Stimulated activated CD4-positive, alpha-beta T cell treated with anti-CD3 and anti-CD28 coated beads, TNF-alpha, amount 100 ng/mL, for 48 hours (primary cell): ENCODE measurements around the gene ROCK2.

Source experiments
- DNase-seq, 3 donors: peaks; one replicate each; pipeline ENCODE4 v3.0.0-alpha.2; 2020; ENCODE audit warnings: low read depth in 3 of 3

ROCK2 gene

GRCh38 chr2:11154016-11154922 lies 190.2 kb downstream of the ROCK2 start:
- no peak for DNase-seq

- no peak for DNase-seq
Measured at GRCh38 chr2:11152591-11152990, 191.8 kb downstream of the ROCK2 start.

DNA sequence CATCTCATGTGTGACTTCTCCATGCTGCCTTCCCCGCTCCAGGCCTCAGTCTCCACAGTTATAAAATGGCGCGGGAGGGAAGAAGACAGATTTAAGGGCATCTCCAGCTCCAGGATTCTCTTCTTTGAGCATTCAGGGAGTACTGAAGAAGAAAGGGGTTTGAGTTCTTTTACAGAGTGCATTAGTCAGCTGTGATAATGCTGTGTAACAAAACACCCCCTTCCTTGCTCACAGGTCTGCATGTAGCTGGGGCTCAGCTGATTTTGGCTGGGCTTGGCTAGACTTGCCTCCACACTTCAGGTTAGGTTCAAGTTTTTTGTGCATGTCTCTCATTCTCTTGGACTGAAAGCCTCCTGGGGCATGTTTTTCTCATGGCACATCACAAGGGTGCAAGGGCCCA lies 197.2 kb downstream of the ROCK2 start:
- no peak for DNase-seq

- DNase-seq = no peak
Measured at GRCh38 chr2:11146076-11146475, 198.4 kb downstream of the ROCK2 start.

- no peak for DNase-seq
Measured at GRCh38 chr2:11145350-11145749, 199.1 kb downstream of the ROCK2 start.

DNA sequence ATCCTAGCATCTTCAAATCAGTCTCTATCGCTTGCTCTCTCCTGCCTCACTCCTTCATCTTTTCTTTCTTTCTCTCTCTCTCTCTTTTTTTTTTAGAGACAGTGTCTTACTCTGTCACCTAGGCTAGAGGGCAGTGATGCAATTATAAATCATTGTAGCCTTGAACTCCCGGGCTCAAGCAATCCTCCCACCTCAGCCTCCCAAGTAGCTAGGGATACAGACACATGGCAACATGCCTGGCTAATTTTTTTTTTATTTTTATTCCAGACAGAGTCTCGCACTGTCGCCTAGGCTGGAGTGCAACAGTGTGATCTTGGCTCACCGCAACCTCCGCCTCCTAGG lies 199.7 kb downstream of the ROCK2 start:
- no peak for DNase-seq

DNA sequence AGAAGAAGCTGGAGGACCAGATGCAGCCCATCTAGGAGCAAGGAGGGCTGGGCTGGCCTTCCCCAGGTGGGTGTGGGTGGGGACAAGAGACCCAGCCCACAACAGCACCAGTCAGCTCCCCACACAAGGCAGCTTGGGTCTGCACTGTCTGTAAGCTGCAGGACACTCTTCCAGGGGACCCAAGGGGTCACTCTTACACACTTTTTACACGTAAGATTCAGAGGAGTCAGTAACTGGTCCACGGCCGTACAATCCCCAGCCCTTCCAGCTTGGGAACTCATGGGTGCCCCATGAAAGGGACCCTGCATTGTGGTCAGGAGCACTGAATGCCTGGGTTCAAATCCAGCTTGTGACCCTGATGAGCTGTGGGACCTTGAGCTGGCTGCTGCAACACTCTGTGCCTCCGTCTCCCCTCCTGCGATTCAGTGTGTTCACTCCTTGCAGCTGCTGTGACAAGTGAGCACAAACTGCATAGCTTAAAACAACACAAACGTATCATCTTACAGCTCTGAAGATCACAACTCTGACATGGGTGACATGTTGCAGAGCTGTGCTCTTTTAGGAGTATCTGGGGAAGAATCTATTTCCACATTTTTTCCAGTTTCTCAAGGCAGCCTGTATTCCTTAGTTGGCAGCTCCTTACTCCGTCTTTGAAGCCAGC lies 200.2 kb downstream of the ROCK2 start:
- no peak for DNase-seq

- no peak for DNase-seq
Measured at GRCh38 chr2:11142987-11143386, 201.4 kb downstream of the ROCK2 start.

DNA sequence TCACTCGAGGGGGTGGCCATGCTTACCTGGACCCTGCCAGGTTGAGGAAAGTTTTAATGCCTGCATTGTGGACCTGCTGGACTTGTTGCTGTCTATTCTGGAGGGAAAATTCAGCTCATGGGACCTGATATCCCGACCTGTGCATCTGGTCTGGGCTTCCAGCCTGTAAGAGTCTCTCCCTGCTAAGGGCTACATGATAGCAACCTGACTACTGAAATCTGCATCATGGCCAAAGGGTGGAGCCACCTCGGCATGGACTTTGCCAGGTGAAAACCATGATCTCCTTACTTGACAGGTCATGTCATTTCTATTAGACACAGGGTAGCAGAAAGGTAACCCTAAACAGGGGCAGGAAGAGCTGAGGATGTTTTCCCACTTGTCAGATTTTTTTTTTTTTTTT lies 202.1 kb downstream of the ROCK2 start:
- no peak for DNase-seq

DNA sequence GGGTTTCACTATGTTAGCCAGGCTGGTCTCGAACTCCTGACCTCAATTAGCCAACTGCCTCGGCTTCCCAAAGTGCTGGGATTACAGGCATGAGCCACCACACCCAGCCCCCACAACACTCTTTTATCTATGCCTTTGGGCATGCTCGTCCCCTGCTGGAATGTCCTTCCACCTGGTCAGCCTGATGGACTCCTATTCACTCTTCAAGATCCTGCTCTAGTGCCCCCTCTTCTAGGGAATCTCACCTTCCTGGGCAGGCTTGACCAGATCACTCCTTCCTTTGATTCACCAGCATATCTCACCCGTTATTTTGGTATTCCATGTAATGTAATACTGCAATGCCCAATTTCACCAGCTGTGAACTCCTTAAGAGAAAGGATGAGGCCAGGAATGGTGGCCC lies 203.1 kb downstream of the ROCK2 start:
- DNase-seq = no peak

GRCh38 chr2:11140492-11140891 lies 203.9 kb downstream of the ROCK2 start:
- DNase-seq = no peak

GRCh38 chr2:11134349-11134748 lies 210.1 kb downstream of the ROCK2 start:
- no peak for DNase-seq

GRCh38 chr2:11133936-11134320 lies 210.5 kb downstream of the ROCK2 start:
- no peak for DNase-seq

DNA sequence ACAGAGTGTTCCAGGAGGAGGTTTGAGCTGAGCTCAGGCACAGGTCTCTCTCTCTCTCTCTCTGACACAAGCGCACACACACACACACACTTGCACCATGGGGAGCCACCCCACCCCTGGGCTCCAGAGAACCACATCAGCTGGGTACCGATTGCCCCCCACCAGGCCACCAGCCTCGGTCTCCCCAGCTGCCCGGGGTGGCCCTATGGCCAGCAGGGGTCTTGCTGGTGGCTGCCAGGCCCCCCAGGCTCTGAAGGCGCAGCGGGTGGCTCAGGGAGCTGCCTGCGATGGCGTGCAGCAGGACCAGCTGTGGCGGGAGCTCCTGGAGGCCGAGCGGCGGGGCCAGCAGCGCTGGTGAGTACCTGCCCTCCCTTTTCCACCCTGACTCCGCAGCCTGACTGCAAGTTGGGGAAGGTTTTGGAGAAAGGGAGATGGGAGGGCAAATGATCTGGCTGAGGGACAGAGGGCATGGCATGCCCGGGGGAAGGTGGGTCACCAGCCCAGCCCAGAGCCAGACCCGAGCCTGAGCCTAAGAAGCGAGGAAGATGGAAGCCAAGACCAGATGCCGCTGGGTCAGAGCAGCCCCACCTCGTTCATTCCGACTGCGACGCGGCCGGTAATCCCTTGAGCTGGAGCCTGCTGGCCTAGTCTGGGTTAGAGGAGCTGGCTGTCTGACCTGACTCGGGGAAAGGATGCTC lies 211.0 kb downstream of the ROCK2 start:
- no peak for DNase-seq

GRCh38 chr2:11132036-11132671 lies 212.3 kb downstream of the ROCK2 start:
- no peak for DNase-seq

- DNase-seq = no peak
Measured at GRCh38 chr2:11131166-11131920, 213.1 kb downstream of the ROCK2 start.
